Esophagus squamous epithelium (tissue), 5 donors: ENCODE results near the gene STXBP6. TPM values are rescaled to one million over a fixed set of nuclear protein-coding genes. Genes with fewer than 3 reads are reported as not detected.
"Not testable (repeated sequence)": the region's sequence is repeated elsewhere in the genome, so short reads cannot be mapped to it uniquely, and the experiment has no call there.

Experiments
- DNase-seq: peaks from one replicate; lab custom pipeline; 2025; lab: John Stamatoyannopoulos, UW
- H3K27ac ChIP-seq, 4 donors: fragments of 200-600 bp; sonication (generic); one replicate each; pipeline ENCODE4 v1.5.1; 2016 to 2019; ENCODE audit warnings: mild to moderate bottlenecking in 1 of 4
- H3K27me3 ChIP-seq, 4 donors: fragments of 200-600 bp; sonication (generic); 1 replicate in 3 of 4; 2 replicates in 1 of 4; pipeline versions ENCODE4 v1.5.1 to v1.6.0; 2017 to 2021; ENCODE audit warnings: antibody characterized with exemption in 1 of 4
- H3K36me3 ChIP-seq, 3 donors: fragments of 200-600 bp; sonication (generic); one replicate each; pipeline ENCODE4 v1.5.1; 2016 to 2019
- H3K4me1 ChIP-seq, 3 donors: fragments of 200-600 bp; sonication (generic); one replicate each; pipeline ENCODE4 v1.5.1; 2017 to 2019
- H3K4me3 ChIP-seq, 4 donors: fragments of 200-600 bp; sonication (generic); 1 replicate in 3 of 4; 2 replicates in 1 of 4; pipeline ENCODE4 v1.5.1; 2016 to 2019; ENCODE audit warnings: mild to moderate bottlenecking in 2 of 4, moderate library complexity in 1 of 4
- H3K9me3 ChIP-seq, 3 donors: fragments of 200-600 bp; sonication (generic); one replicate each; pipeline ENCODE4 v1.5.1; 2016 to 2019
- CTCF ChIP-seq, 6 experiments: fragments of 450-650 bp in 4 of 6; fragments of 200-600 bp in 2 of 6; sonication (generic) in 2 of 6; IDR thresholded peaks; one replicate each; pipeline ENCODE4 v1.5.1; 2016 to 2019; ENCODE audit warnings: antibody characterized with exemption in 6 of 6, mild to moderate bottlenecking in 4 of 6, moderate library complexity in 4 of 6
- POLR2A ChIP-seq, 4 donors: fragments of 450-650 bp; IDR thresholded peaks; one replicate each; pipeline ENCODE4 v1.6.1; 2017; ENCODE audit warnings: antibody characterized with exemption in 4 of 4, mild to moderate bottlenecking in 4 of 4, moderate library complexity in 3 of 4
- WGBS, 2 donors: methylation state at CpG; one replicate each; pipeline ENCODE4 v1.1.5; 2018; 5-methylcytosine and 5-hydroxymethylcytosine counted together
- intact Hi-C: fragments of 100-400 bp; cut with DNase I; formaldehyde crosslinking; loops from one replicate; pipeline ENCODE4 v1.15.0; 2022
- total RNA-seq, 4 donors: library from RNA; depleted of rRNA; stranded (reverse); fragments of >200 nt; gene quantifications; one replicate each; pipeline ENCODE4 v1.1.0, GENCODE V29; 2016
- donor health status: DM: yes; HTN: yes; CAD: no.

Gene STXBP6
- total RNA-seq, 4 donors from 2014 or later: 1.2 to 9.7 (median 2.8) TPM

GRCh38 chr14:24803933-24804494 is 245.9 kb downstream of the STXBP6 start:
- Histone ChIP-seq H3K4me3 (no peak overlapping the region), H3K27ac (no peak overlapping the region), H3K9me3 (no peaks in the 10 kb centered on the region), H3K27me3 (no peaks in the 10 kb centered on the region), H3K4me1 (no peaks in the 10 kb centered on the region), H3K36me3 (no peaks in the 10 kb centered on the region)
- 80 to 87% methylated on average over 6 to 8 of the region's 10 CpGs for WGBS, 2 donors
- DNase-seq: no peak
- no peak for TF ChIP-seq CTCF (IDR thresholded peaks at IDR 0.05)
- no peak for TF ChIP-seq POLR2A (IDR thresholded peaks at IDR 0.05)
- intact Hi-C loops: loop anchor here (10.0 kb wide), 2 partner anchors 331 to 601 kb away; no protein-coding TSS in a partner anchor

GRCh38 chr14:24803426-24803825 is 246.5 kb downstream of the STXBP6 start:
- not testable (repeated sequence) for DNase-seq, H3K36me3 ChIP-seq, H3K4me3 ChIP-seq, H3K27me3 ChIP-seq, H3K9me3 ChIP-seq, H3K27ac ChIP-seq, H3K4me1 ChIP-seq
- intact Hi-C loops: loop anchor here (10.0 kb wide), 2 partner anchors 331 to 601 kb away; no protein-coding TSS in a partner anchor
- WGBS, 2 donors: 92 to 94% methylated on average over 10 of the region's 10 CpGs

DNA sequence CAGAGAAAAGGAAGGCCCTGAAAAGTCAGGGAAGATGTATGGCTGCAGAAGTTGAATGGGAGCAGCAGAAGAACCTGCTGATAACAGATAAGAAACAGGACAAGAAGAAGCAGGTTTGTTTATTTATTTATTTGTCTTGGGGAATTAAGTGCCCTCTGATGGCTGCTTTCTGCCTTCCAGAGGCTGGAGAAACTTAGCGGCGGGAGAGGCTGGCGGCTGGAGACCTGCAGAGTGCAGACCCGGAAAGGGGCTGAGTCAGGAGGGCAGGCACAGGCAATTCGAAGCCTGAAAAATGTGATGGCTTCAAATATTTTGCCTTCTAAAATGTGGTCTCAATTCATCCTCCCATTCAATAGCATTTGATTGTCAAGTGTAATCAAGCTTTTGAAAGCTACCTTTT is 247.7 kb downstream of the STXBP6 start:
- Histone ChIP-seq H3K4me1 (no peaks in the 10 kb centered on the region), H3K9me3 (no peaks in the 10 kb centered on the region), H3K36me3 (no peaks in the 10 kb centered on the region), H3K27ac (no peak overlapping the region), H3K4me3 (no peak overlapping the region), H3K27me3 (no peaks in the 10 kb centered on the region)
- DNase-seq: no peak
- intact Hi-C loops: loop anchor here (10.0 kb wide), 2 partner anchors 333 to 603 kb away; no protein-coding TSS in a partner anchor
- WGBS, 2 donors: 80 to 88% methylated on average over 5 of the region's 5 CpGs
- TF ChIP-seq CTCF (IDR thresholded peaks at IDR 0.05) (no peak), POLR2A (IDR thresholded peaks at IDR 0.05) (no peak)

GRCh38 chr14:24801024-24801423 is 248.9 kb downstream of the STXBP6 start:
- WGBS, 2 donors: 83 to 86% methylated on average over 1 of the region's 1 CpG
- H3K4me3 ChIP-seq: no peak overlapping the region
- no peak for DNase-seq
- no peak overlapping the region for H3K27ac ChIP-seq
- H3K27me3 ChIP-seq: no peaks in the 10 kb centered on the region
- TF ChIP-seq CTCF (IDR thresholded peaks at IDR 0.05) (no peak), POLR2A (IDR thresholded peaks at IDR 0.05) (no peak)
- no peaks in the 10 kb centered on the region for H3K4me1 ChIP-seq
- no peaks in the 10 kb centered on the region for H3K9me3 ChIP-seq
- H3K36me3 ChIP-seq: no peaks in the 10 kb centered on the region
- intact Hi-C loops: loop anchor here (10.0 kb wide), 2 partner anchors 334 to 604 kb away; no protein-coding TSS in a partner anchor

DNA sequence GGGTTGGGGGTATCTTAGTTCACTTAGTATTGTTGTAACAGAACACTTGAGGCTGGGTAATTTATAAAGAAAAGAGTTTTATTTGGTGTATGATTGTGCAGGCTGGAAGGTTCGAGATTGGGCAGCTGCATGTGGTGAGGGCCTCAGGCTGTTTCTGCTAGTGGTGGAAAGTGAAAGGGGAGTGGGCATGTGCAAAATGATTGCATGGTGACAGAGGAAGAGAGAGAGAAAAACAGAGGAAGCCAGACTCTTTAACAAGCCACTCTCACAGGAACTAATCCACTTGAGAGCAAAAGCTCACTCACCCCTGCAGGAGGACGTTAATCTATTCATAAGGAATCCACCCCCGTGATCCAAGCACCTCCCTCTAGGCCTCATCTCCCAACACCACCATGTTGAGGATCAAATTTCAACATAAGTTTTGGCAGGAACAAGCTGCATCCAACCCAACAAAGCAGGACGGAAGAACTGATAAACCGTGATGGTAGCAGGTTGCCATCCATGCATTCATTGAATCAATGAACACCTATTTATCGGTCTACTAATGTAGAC is 251.0 kb downstream of the STXBP6 start:
- H3K27ac ChIP-seq: no peak overlapping the region
- DNase-seq: no peak
- intact Hi-C loops: no loop called here
- no peak overlapping the region for H3K4me3 ChIP-seq
- TF ChIP-seq POLR2A (IDR thresholded peaks at IDR 0.05) (no peak), CTCF (IDR thresholded peaks at IDR 0.05) (no peak)
- no peaks in the 10 kb centered on the region for H3K36me3 ChIP-seq
- H3K9me3 ChIP-seq: no peaks in the 10 kb centered on the region
- 70% methylated on average over 6 of the region's 6 CpGs for WGBS, 2 donors
- no peaks in the 10 kb centered on the region for H3K4me1 ChIP-seq
- no peaks in the 10 kb centered on the region for H3K27me3 ChIP-seq
